IPS-18a (cell line): ENCODE results near the gene RPL14.
"Not testable (repeated sequence)": the region's sequence is repeated elsewhere in the genome, so short reads cannot be mapped to it uniquely, and the experiment has no call there.

Experiments
- H3K27ac ChIP-seq: one replicate; pipeline ENCODE4 v1.5.1; 2013; ENCODE audit warnings: low read length
- H3K27me3 ChIP-seq: one replicate; pipeline ENCODE4 v1.6.1; 2013; ENCODE audit warnings: mild to moderate bottlenecking, low read length; ENCODE audit not compliant: control insufficient read depth, insufficient read depth
- H3K36me3 ChIP-seq: one replicate; pipeline ENCODE4 v1.6.1; 2013; ENCODE audit warnings: low read depth, low read length; ENCODE audit not compliant: control insufficient read depth
- H3K4me1 ChIP-seq: one replicate; pipeline ENCODE4 v1.6.1; 2013; ENCODE audit warnings: low read depth, low read length; ENCODE audit not compliant: control insufficient read depth
- H3K4me3 ChIP-seq: one replicate; pipeline ENCODE4 v1.5.1; 2013; ENCODE audit warnings: low read length
- H3K9ac ChIP-seq: one replicate; pipeline ENCODE4 v1.6.1; 2013; ENCODE audit warnings: mild to moderate bottlenecking, low read length, moderate library complexity
- H3K9me3 ChIP-seq: one replicate; pipeline ENCODE4 v1.6.1; 2013; ENCODE audit warnings: low read depth, low read length; ENCODE audit not compliant: control insufficient read depth

Gene RPL14

GRCh38 chr3:40451551-40451950, 5.6 kb upstream of the RPL14 start:
- Histone ChIP-seq H3K4me3 (no peak overlapping the region), H3K36me3 (no peaks in the 10 kb centered on the region), H3K9me3 (no peaks in the 10 kb centered on the region), H3K4me1 (no peaks in the 10 kb centered on the region), H3K9ac (no peak overlapping the region), H3K27me3 (no peaks in the 10 kb centered on the region), H3K27ac (no peak overlapping the region)

GRCh38 chr3:40452057-40452456, 5.1 kb upstream of the RPL14 start:
- H3K4me1 ChIP-seq = no peaks in the 10 kb centered on the region
- no peaks in the 10 kb centered on the region for H3K27me3 ChIP-seq
- no peaks in the 10 kb centered on the region for H3K36me3 ChIP-seq
- no peak overlapping the region for H3K27ac ChIP-seq
- H3K4me3 ChIP-seq = peak overlapping the region; percentile 66
- H3K9ac ChIP-seq = peak overlapping the region; percentile 71
- no peaks in the 10 kb centered on the region for H3K9me3 ChIP-seq

GRCh38 chr3:40452562-40452875, 4.6 kb upstream of the RPL14 start:
- Histone ChIP-seq H3K4me3 (peak overlapping the region; percentile 66), H3K9ac (peak overlapping the region; percentile 71), H3K27me3 (no peaks in the 10 kb centered on the region), H3K36me3 (no peaks in the 10 kb centered on the region), H3K9me3 (no peaks in the 10 kb centered on the region), H3K27ac (peak overlapping the region; percentile 13), H3K4me1 (no peaks in the 10 kb centered on the region)

- H3K9ac ChIP-seq = peak overlapping the region; percentile 71
- H3K27ac ChIP-seq = peak overlapping the region; percentile 13
- H3K27me3 ChIP-seq = no peaks in the 10 kb centered on the region
- H3K36me3 ChIP-seq = peaks cover 2% of the 10 kb centered on the region
- peaks cover under 1% of the 10 kb centered on the region for H3K4me1 ChIP-seq
- no peaks in the 10 kb centered on the region for H3K9me3 ChIP-seq
- H3K4me3 ChIP-seq = peak overlapping the region; percentile 66
Measured at GRCh38 chr3:40452876-40453730, 4.0 kb upstream of the RPL14 start.

GRCh38 chr3:40453933-40454332, 3.2 kb upstream of the RPL14 start:
- no peak overlapping the region for H3K27ac ChIP-seq
- peak overlapping the region; percentile 66 for H3K4me3 ChIP-seq

GRCh38 chr3:40455328-40455727, 1.8 kb upstream of the RPL14 start:
- H3K36me3 ChIP-seq = peaks cover 24% of the 10 kb centered on the region
- H3K27ac ChIP-seq = no peak overlapping the region
- H3K4me3 ChIP-seq = no peak overlapping the region
- no peak overlapping the region for H3K9ac ChIP-seq
- H3K27me3 ChIP-seq = no peaks in the 10 kb centered on the region
- peaks cover 11% of the 10 kb centered on the region for H3K4me1 ChIP-seq
- H3K9me3 ChIP-seq = no peaks in the 10 kb centered on the region

More at GRCh38 chr3:40453933-40454332, 3.2 kb upstream of the RPL14 start:
- Histone ChIP-seq H3K4me1 (peaks cover 7% of the 10 kb centered on the region), H3K36me3 (peaks cover 10% of the 10 kb centered on the region), H3K9ac (peak overlapping the region; percentile 33), H3K9me3 (no peaks in the 10 kb centered on the region), H3K27me3 (no peaks in the 10 kb centered on the region)

GRCh38 chr3:40456279-40456939, 730 bp upstream of the RPL14 start:
- Histone ChIP-seq H3K9me3 (no peaks in the 10 kb centered on the region), H3K27me3 (no peaks in the 10 kb centered on the region), H3K9ac (peak overlapping the region; percentile 96), H3K4me3 (peak overlapping the region; percentile 98), H3K27ac (peak overlapping the region; percentile 92), H3K4me1 (peaks cover 11% of the 10 kb centered on the region), H3K36me3 (peaks cover 35% of the 10 kb centered on the region)

- Histone ChIP-seq H3K4me1 (peaks cover 11% of the 10 kb centered on the region), H3K27me3 (no peaks in the 10 kb centered on the region), H3K36me3 (peaks cover 52% of the 10 kb centered on the region), H3K9me3 (no peaks in the 10 kb centered on the region), H3K9ac (peak overlapping the region; percentile 96), H3K4me3 (peak overlapping the region; percentile 98), H3K27ac (no peak overlapping the region)
Measured at GRCh38 chr3:40458473-40458872, 1.3 kb downstream of the RPL14 start.

- H3K36me3 ChIP-seq = peaks cover 66% of the 10 kb centered on the region
Measured at GRCh38 chr3:40460481-40460880, 3.3 kb downstream of the RPL14 start.

GRCh38 chr3:40461161-40461560, 4.0 kb downstream of the RPL14 start:
- no peak overlapping the region for H3K9ac ChIP-seq
- H3K36me3 ChIP-seq = peaks cover 66% of the 10 kb centered on the region
- no peaks in the 10 kb centered on the region for H3K9me3 ChIP-seq
- H3K4me1 ChIP-seq = peaks cover 11% of the 10 kb centered on the region
- H3K27ac ChIP-seq = no peak overlapping the region
- no peaks in the 10 kb centered on the region for H3K27me3 ChIP-seq
- H3K4me3 ChIP-seq = no peak overlapping the region

More at GRCh38 chr3:40460481-40460880, 3.3 kb downstream of the RPL14 start:
- H3K9me3 ChIP-seq, H3K27me3 ChIP-seq, H3K27ac ChIP-seq, H3K4me3 ChIP-seq, H3K9ac ChIP-seq: not testable (repeated sequence)
- H3K4me1 ChIP-seq = peaks cover 11% of the 10 kb centered on the region

GRCh38 chr3:40462838-40463237, 5.7 kb downstream of the RPL14 start:
- H3K9me3 ChIP-seq, H3K27ac ChIP-seq, H3K9ac ChIP-seq, H3K4me3 ChIP-seq, H3K27me3 ChIP-seq: not testable (repeated sequence)
- peaks cover 11% of the 10 kb centered on the region for H3K4me1 ChIP-seq
- H3K36me3 ChIP-seq = peaks cover 66% of the 10 kb centered on the region
